MCF 10A (cell line): ENCODE measurements around the gene FBXO10. TPM values are rescaled to one million over a fixed set of nuclear protein-coding genes. Genes with fewer than 3 reads are reported as not detected.

Experiments used
- BruUV-seq: library from RNA; stranded (reverse); fragments of 400-500 nt; replicated peaks from 2 replicates; lab custom pipeline; 2021; lab: Mats Ljungman, UMichigan
- CTCF ChIA-PET: fragments of 300-600 bp; sonication (Branson Sonifier 250); formaldehyde crosslinking; extraction: SDS; loops from one replicate; lab custom pipeline; 2021; ENCODE audit warnings: antibody characterized with exemption, inconsistent platforms; lab: Yijun Ruan, JAX
- POLR2A ChIA-PET: fragments of 300-600, 350-650 bp; sonication (Branson Sonifier 250); formaldehyde crosslinking; extraction: SDS; loops from one replicate; lab custom pipeline; 2020; ENCODE audit warnings: antibody characterized with exemption, inconsistent platforms; lab: Yijun Ruan, JAX
- DNase-seq: peaks from one replicate; pipeline ENCODE4 v3.0.0-alpha.2; 2018; ENCODE audit not compliant: unreplicated experiment
- H3K27ac Mint-ChIP-seq: one replicate; pipeline ENCODE4 v1.8.0; 2022; ENCODE audit warnings: mild to moderate bottlenecking, low read depth, mixed read lengths; ENCODE audit not compliant: unreplicated experiment
- H3K27me3 Mint-ChIP-seq: one replicate; pipeline ENCODE4 v1.8.0; 2022; ENCODE audit warnings: mixed read lengths; ENCODE audit not compliant: insufficient read depth, unreplicated experiment
- H3K36me3 Mint-ChIP-seq: one replicate; pipeline ENCODE4 v1.8.0; 2022; ENCODE audit warnings: mild to moderate bottlenecking, moderate library complexity, mixed read lengths; ENCODE audit not compliant: insufficient read depth, unreplicated experiment
- H3K4me1 Mint-ChIP-seq: one replicate; pipeline ENCODE4 v1.8.0; 2022; ENCODE audit warnings: mixed read lengths; ENCODE audit not compliant: insufficient read depth, unreplicated experiment
- H3K4me3 Mint-ChIP-seq: one replicate; pipeline ENCODE4 v1.8.0; 2022; ENCODE audit warnings: mild to moderate bottlenecking, moderate library complexity, mixed read lengths; ENCODE audit not compliant: unreplicated experiment
- H3K9me3 Mint-ChIP-seq: one replicate; pipeline ENCODE4 v1.8.0; 2022; ENCODE audit warnings: mixed read lengths; ENCODE audit not compliant: unreplicated experiment
- intact Hi-C: fragments of 100-400 bp; cut with micrococcal nuclease; formaldehyde crosslinking; loops from 2 replicates; pipeline ENCODE4 v1.14.1; 2022
- total RNA-seq: library from RNA; stranded (reverse); gene quantifications from 2 replicates; pipeline ENCODE4 v1.2.3, GENCODE V29; 2022
- TF ChIP-seq, protein P1 (sequence below): fragments of 200-600 bp; IDR thresholded peaks from one replicate; pipeline ENCODE4 v1.8.0; 2022; ENCODE audit warnings: antibody characterized with exemption, mild to moderate bottlenecking; ENCODE audit not compliant: unreplicated experiment

The FBXO10 gene
- total RNA-seq, 1 experiment from 2014 or later, result 3.4 TPM

DNA sequence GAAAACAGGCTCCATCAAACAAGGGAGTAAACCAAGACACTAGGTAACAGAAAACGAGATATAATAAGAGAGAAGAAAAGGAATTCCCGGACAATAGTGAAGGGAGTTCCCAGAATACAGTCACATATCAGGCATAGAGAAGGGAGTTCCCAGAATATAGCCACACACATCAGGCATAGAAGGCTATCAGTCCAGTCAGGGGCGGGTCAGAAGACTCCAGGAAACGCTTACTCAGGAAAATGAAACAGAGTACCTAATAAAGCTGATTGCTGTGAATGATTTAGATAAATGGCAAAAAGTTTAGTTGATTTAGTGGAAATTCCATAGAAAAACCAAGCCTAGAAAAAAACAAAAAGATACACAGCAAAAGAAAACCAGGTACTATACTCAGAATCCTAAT is 11.3 kb upstream of the FBXO10 start:
- TF ChIP-seq, protein P1, sequence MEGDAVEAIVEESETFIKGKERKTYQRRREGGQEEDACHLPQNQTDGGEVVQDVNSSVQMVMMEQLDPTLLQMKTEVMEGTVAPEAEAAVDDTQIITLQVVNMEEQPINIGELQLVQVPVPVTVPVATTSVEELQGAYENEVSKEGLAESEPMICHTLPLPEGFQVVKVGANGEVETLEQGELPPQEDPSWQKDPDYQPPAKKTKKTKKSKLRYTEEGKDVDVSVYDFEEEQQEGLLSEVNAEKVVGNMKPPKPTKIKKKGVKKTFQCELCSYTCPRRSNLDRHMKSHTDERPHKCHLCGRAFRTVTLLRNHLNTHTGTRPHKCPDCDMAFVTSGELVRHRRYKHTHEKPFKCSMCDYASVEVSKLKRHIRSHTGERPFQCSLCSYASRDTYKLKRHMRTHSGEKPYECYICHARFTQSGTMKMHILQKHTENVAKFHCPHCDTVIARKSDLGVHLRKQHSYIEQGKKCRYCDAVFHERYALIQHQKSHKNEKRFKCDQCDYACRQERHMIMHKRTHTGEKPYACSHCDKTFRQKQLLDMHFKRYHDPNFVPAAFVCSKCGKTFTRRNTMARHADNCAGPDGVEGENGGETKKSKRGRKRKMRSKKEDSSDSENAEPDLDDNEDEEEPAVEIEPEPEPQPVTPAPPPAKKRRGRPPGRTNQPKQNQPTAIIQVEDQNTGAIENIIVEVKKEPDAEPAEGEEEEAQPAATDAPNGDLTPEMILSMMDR, result no peak
- no peak for DNase-seq
- ChIA-PET CTCF (interaction anchor here (0.6 kb wide), 1 partner anchor 28 kb away, joined by 4 read pairs; no protein-coding TSS in a partner anchor), POLR2A (interaction anchor here (1.1 to 7.1 kb wide), 2 partner anchors 9 to 213 kb away, joined by 4 to 80 read pairs; partner anchors contain the start of genes DCAF10 and FBXO10)
- Mint-ChIP-seq H3K36me3 (peaks cover 58% of the 10 kb centered on the region), H3K9me3 (no peaks in the 10 kb centered on the region), H3K27me3 (no peaks in the 10 kb centered on the region), H3K4me3 (no peak overlapping the region), H3K27ac (no peak overlapping the region), H3K4me1 (peaks cover 19% of the 10 kb centered on the region)
- no TSS peak for BruUV-seq
- intact Hi-C loops, result loop anchor here (10.0 kb wide), 1 partner anchor 677 kb away; no protein-coding TSS in a partner anchor

- TF ChIP-seq, protein P1, result no peak
- ChIA-PET POLR2A (interaction anchor here (0.7 to 0.8 kb wide), 2 partner anchors 9 to 160 kb away, joined by 4 to 5 read pairs; partner anchors contain the start of gene TOMM5), CTCF (interaction anchor here (0.6 to 2.0 kb wide), 13 partner anchors 8 to 580 kb away, joined by 3 to 11 read pairs (median 3); partner anchors contain the start of gene TOMM5)
- Mint-ChIP-seq H3K27me3 (no peaks in the 10 kb centered on the region), H3K4me1 (peaks cover 7% of the 10 kb centered on the region), H3K9me3 (no peaks in the 10 kb centered on the region), H3K27ac (no peak overlapping the region), H3K4me3 (no peak overlapping the region), H3K36me3 (peaks cover 72% of the 10 kb centered on the region)
- no peak for DNase-seq
- no TSS peak for BruUV-seq
- intact Hi-C loops, result loop anchor here (5.0 to 10.0 kb wide), 2 partner anchors 169 to 681 kb away; partner anchors contain the start of gene TRMT10B
Measured at GRCh38 chr9:37583522-37584121, 7.4 kb upstream of the FBXO10 start.

DNA sequence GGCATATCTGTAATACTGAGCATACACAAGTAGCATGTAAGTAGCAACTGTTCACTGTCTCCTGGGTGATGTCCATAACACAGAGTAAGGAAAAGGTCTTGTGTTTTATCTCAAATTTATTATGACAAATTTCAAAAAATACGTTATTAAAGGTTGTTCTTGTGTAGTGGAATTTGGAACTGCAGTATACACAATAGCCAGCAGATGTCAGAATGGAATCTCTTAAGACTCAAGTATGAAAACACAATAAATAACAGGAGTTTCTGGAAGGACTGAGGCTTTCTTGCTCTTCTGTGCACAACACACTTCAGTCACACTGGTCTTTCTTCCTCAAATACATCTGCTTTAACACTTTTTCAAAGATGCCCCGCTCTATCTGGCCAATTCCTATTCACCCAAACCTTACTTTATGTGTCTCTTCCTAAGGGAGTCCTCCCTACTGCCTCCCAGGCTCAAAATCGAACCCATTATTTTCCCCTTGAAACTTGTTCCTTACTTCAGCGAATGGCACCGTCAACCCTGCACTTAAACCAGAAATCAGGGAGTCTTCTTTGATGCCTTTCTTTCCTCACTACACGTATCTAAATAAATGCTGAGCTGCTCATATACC is 6.5 kb upstream of the FBXO10 start:
- no peak overlapping the region for H3K4me3 Mint-ChIP-seq
- intact Hi-C loops, result loop anchor here (5.0 to 10.0 kb wide), 2 partner anchors 170 to 682 kb away; partner anchors contain the start of gene TRMT10B
- ChIA-PET CTCF (interaction anchor here (0.6 to 2.0 kb wide), 10 partner anchors 8 to 579 kb away, joined by 3 to 11 read pairs (median 4); partner anchors contain the start of gene TOMM5), POLR2A (interaction anchor here (0.7 to 1.2 kb wide), 2 partner anchors 97 to 161 kb away, joined by 4 to 7 read pairs; partner anchors contain the start of gene POLR1E)
- BruUV-seq, result no TSS peak
- peak; percentile 49 for DNase-seq
- no peaks in the 10 kb centered on the region for H3K27me3 Mint-ChIP-seq
- peaks cover 66% of the 10 kb centered on the region for H3K36me3 Mint-ChIP-seq
- TF ChIP-seq, protein P1, result peak; percentile 52
- H3K4me1 Mint-ChIP-seq, result peaks cover 7% of the 10 kb centered on the region
- H3K27ac Mint-ChIP-seq, result no peak overlapping the region
- H3K9me3 Mint-ChIP-seq, result no peaks in the 10 kb centered on the region

- TSS peak; percentile 16 for BruUV-seq
- POLR2A ChIA-PET, result interaction anchor here (0.5 to 8.4 kb wide), 9 partner anchors 10 to 225 kb away, joined by 3 to 80 read pairs (median 3); partner anchors contain the start of genes DCAF10, EXOSC3, POLR1E and TOMM5
- intact Hi-C loops, result no loop called here
- Mint-ChIP-seq H3K27ac (peak overlapping the region; percentile 54), H3K36me3 (peaks cover 11% of the 10 kb centered on the region), H3K9me3 (no peaks in the 10 kb centered on the region), H3K4me1 (peaks cover 18% of the 10 kb centered on the region), H3K4me3 (peak overlapping the region; percentile 78), H3K27me3 (no peaks in the 10 kb centered on the region)
- no peak for DNase-seq
- CTCF ChIA-PET, result interaction anchor here (0.7 to 1.8 kb wide), 5 partner anchors 10 to 263 kb away, joined by 3 to 7 read pairs (median 4); partner anchors contain the start of gene POLR1E
- TF ChIP-seq, protein P1, result no peak
Measured at GRCh38 chr9:37575511-37575914, 667 bp downstream of the FBXO10 start.
